ENCODE results near the gene LILRB4.
"Not testable (repeated sequence)": the region's sequence is repeated elsewhere in the genome, so short reads cannot be mapped to it uniquely, and the experiment has no call there.

GRCh38 chr19:54624934-54625730 is 37.7 kb upstream of the LILRB4 start:
- TF ChIP-seq EZH2phosphoT487, EZH2 (IDR thresholded peaks at IDR 0.05): not testable (repeated sequence)
- TF ChIP-seq, protein P1, sequence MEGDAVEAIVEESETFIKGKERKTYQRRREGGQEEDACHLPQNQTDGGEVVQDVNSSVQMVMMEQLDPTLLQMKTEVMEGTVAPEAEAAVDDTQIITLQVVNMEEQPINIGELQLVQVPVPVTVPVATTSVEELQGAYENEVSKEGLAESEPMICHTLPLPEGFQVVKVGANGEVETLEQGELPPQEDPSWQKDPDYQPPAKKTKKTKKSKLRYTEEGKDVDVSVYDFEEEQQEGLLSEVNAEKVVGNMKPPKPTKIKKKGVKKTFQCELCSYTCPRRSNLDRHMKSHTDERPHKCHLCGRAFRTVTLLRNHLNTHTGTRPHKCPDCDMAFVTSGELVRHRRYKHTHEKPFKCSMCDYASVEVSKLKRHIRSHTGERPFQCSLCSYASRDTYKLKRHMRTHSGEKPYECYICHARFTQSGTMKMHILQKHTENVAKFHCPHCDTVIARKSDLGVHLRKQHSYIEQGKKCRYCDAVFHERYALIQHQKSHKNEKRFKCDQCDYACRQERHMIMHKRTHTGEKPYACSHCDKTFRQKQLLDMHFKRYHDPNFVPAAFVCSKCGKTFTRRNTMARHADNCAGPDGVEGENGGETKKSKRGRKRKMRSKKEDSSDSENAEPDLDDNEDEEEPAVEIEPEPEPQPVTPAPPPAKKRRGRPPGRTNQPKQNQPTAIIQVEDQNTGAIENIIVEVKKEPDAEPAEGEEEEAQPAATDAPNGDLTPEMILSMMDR (IDR thresholded peaks at IDR 0.05) = not testable (repeated sequence)
